GM19099 (cell line): ENCODE measurements around the gene NOL3.

ENCODE experiments used
- POLR2A ChIP-seq: IDR thresholded peaks from 3 replicates; pipeline ENCODE4 v1.6.1; 2011; ENCODE audit warnings: low read depth; ENCODE audit not compliant: insufficient read length; ENCODE audit errors: extremely low read depth

Gene NOL3

GRCh38 chr16:67216612-67217490, 46.5 kb downstream of the NOL3 start:
- no peak for TF ChIP-seq POLR2A

DNA sequence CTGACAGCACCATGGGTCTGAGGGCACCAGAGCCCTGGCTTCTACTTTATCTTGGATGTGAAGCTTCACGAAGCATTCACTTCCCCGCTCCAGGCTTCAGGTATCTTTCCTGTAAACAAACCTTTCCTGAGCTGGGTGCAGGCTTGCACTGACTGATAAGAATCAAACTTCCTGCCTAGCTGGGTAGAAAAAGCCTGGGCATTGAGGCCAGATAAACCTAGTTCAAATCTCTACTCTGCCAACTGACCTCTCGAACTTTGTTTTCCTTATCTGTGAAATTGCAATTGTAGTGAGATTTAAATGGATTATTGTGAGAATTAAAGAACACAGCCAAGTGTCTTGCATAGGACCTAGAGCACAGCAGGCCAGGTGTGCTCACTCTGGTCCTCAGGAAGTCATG, 53.7 kb downstream of the NOL3 start:
- TF ChIP-seq POLR2A: no peak
